Measurements from ENCODE around the gene TSPAN17.
A peak's percentile ranks its signal among the peaks of the same experiment; 100 is the strongest.
"Not testable (repeated sequence)": the region's sequence is repeated elsewhere in the genome, so short reads cannot be mapped to it uniquely, and the experiment has no call there.

TSPAN17 gene

GRCh38 chr5:176647030-176647842, at the start of gene TSPAN17:
Gene TSPAN17, plus strand, starts transcription at chr5:176647484. Its CDS starts 132 bp downstream, at chr5:176647616.
- no peaks in the 10 kb centered on the region for H3K79me2 ChIP-seq (ENCODE audit: insufficient read depth, low read depth)
- H2AFZ ChIP-seq (ENCODE audit: low read depth) = peak within 1 kb of the TSS; percentile 77
- no peak within 1 kb of the TSS for H3K27ac ChIP-seq
- 0 out of 2 replicates have a peak, but pooled peaks have one; percentile 15 for TF ChIP-seq CTCF (conservative IDR thresholded peaks at IDR 0.05; ENCODE audit: low read depth, low read length)
- no peak within 1 kb of the TSS for H3K4me3 ChIP-seq (IDR thresholded peaks at IDR 0.05; ENCODE audit: insufficient read depth, low read depth, low read length)
- no peaks in the 10 kb centered on the region for H4K20me1 ChIP-seq (ENCODE audit: insufficient read depth)
- peak within 1 kb of the TSS; percentile 61 for H3K4me2 ChIP-seq
- no peaks in the 10 kb centered on the region for H3K27me3 ChIP-seq (ENCODE audit: insufficient read depth, low read depth)
- no peaks in the 10 kb centered on the region for H3K36me3 ChIP-seq (ENCODE audit: insufficient read depth)
- H3K4me1 ChIP-seq (ENCODE audit: low read depth, poor library complexity, severe bottlenecking) = peaks cover 15% of the 10 kb centered on the region
- peak within 1 kb of the TSS; percentile 53; the same call in 1 of the 2 replicates for H3K9ac ChIP-seq

- H3K27ac ChIP-seq = peak overlapping the region; percentile 90
- H3K27me3 ChIP-seq (ENCODE audit: insufficient read depth, low read depth); H2AFZ ChIP-seq (ENCODE audit: low read depth); H4K20me1 ChIP-seq (ENCODE audit: insufficient read depth); H3K36me3 ChIP-seq (ENCODE audit: insufficient read depth); H3K4me3 ChIP-seq (IDR thresholded peaks at IDR 0.05; ENCODE audit: insufficient read depth, low read depth, low read length): not testable (repeated sequence)
- peaks cover 36% of the 10 kb centered on the region for H3K4me1 ChIP-seq (ENCODE audit: low read depth, poor library complexity, severe bottlenecking)
- H3K79me2 ChIP-seq (ENCODE audit: insufficient read depth, low read depth) = peaks cover 12% of the 10 kb centered on the region; the same call in 1 of the 2 replicates
- H3K4me2 ChIP-seq = peak overlapping the region; percentile 88
- H3K9ac ChIP-seq = peak overlapping the region; percentile 52; the same call in 1 of the 2 replicates
Observed at GRCh38 chr5:176599749-176600430, 47.4 kb upstream of the TSPAN17 start.

- no peak overlapping the region for H3K4me3 ChIP-seq (IDR thresholded peaks at IDR 0.05; ENCODE audit: insufficient read depth, low read depth, low read length)
- no peaks in the 10 kb centered on the region for H3K27me3 ChIP-seq (ENCODE audit: insufficient read depth, low read depth)
- no peak overlapping the region for H3K27ac ChIP-seq
- no peak overlapping the region for H3K9ac ChIP-seq
- H3K36me3 ChIP-seq (ENCODE audit: insufficient read depth) = no peaks in the 10 kb centered on the region
- peaks cover 13% of the 10 kb centered on the region; the same call in 1 of the 2 replicates for H3K79me2 ChIP-seq (ENCODE audit: insufficient read depth, low read depth)
- no peak overlapping the region for H2AFZ ChIP-seq (ENCODE audit: low read depth)
- TF ChIP-seq CTCF (conservative IDR thresholded peaks at IDR 0.05; ENCODE audit: low read depth, low read length) = no peak
- H3K4me1 ChIP-seq (ENCODE audit: low read depth, poor library complexity, severe bottlenecking) = peaks cover 48% of the 10 kb centered on the region
- no peak overlapping the region for H3K4me2 ChIP-seq
- no peaks in the 10 kb centered on the region for H4K20me1 ChIP-seq (ENCODE audit: insufficient read depth)
Observed at GRCh38 chr5:176601901-176602482, 45.3 kb upstream of the TSPAN17 start.

- Histone ChIP-seq H3K4me3 (IDR thresholded peaks at IDR 0.05; ENCODE audit: insufficient read depth, low read depth, low read length) (no peak overlapping the region), H2AFZ (ENCODE audit: low read depth) (no peak overlapping the region), H4K20me1 (ENCODE audit: insufficient read depth) (no peaks in the 10 kb centered on the region), H3K27ac (no peak overlapping the region), H3K79me2 (ENCODE audit: insufficient read depth, low read depth) (peaks cover 21% of the 10 kb centered on the region; the same call in 1 of the 2 replicates), H3K27me3 (ENCODE audit: insufficient read depth, low read depth) (no peaks in the 10 kb centered on the region), H3K4me2 (no peak overlapping the region), H3K9ac (no peak overlapping the region), H3K4me1 (ENCODE audit: low read depth, poor library complexity, severe bottlenecking) (peaks cover 57% of the 10 kb centered on the region), H3K36me3 (ENCODE audit: insufficient read depth) (no peaks in the 10 kb centered on the region)
- TF ChIP-seq CTCF (conservative IDR thresholded peaks at IDR 0.05; ENCODE audit: low read depth, low read length) = no peak
Observed at GRCh38 chr5:176603091-176603490, 44.2 kb upstream of the TSPAN17 start.

All from KMS-11 (cell line).